ENCODE data around the gene TMEM176B. TPM values are rescaled to one million over a fixed set of nuclear protein-coding genes. Genes with fewer than 3 reads are reported as not detected.

The TMEM176B gene
- total and polyA plus RNA-seq, 2 donors from 2014 or later, result 345 to 542 TPM

DNA sequence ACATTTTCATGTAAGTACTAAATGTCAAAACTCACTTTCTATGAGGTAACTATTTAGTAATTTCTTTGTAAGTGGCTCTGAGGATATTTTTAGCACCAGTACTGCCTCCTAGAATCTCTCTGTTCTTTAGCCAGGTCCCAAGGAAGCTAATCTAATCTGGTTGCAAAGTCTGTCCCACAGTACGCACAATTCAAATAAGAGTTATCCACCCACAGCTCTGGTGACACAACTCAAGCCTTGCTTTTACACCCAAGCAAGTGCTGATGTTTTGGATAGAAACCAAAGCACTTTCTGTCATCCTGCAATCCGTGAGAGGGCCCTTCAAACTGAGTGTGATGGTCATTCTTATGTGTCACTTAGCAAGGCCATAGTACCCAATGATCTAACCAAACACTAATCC, 48.5 kb downstream of the TMEM176B start:
- Histone ChIP-seq H3K4me3 (ENCODE audit: low read length in 3 of 3) (no peak overlapping the region), H3K4me1 (ENCODE audit: control insufficient read depth in 2 of 3, insufficient read depth in 2 of 3, low read depth in 1 of 3, low read length in 3 of 3) (no peaks in the 10 kb centered on the region), H3K27ac (ENCODE audit: low read depth in 2 of 2, low read length in 2 of 2) (no peak overlapping the region), H3K9ac (ENCODE audit: low read length in 3 of 3) (no peak overlapping the region), H3K27me3 (ENCODE audit: control insufficient read depth, insufficient read depth, low read length) (no peaks in the 10 kb centered on the region), H3K36me3 (ENCODE audit: control insufficient read depth in 2 of 3, insufficient read depth in 3 of 3, low read length in 3 of 3) (no peaks in the 10 kb centered on the region), H3K9me3 (ENCODE audit: control insufficient read depth in 2 of 3, insufficient read depth in 1 of 3, low read length in 3 of 3) (no peaks in the 10 kb centered on the region)
- DNase-seq, result no peak
- intact Hi-C loops (cut with DNase I), result no loop called here
- no peak for FAIRE-seq
- TF ChIP-seq, protein P1, sequence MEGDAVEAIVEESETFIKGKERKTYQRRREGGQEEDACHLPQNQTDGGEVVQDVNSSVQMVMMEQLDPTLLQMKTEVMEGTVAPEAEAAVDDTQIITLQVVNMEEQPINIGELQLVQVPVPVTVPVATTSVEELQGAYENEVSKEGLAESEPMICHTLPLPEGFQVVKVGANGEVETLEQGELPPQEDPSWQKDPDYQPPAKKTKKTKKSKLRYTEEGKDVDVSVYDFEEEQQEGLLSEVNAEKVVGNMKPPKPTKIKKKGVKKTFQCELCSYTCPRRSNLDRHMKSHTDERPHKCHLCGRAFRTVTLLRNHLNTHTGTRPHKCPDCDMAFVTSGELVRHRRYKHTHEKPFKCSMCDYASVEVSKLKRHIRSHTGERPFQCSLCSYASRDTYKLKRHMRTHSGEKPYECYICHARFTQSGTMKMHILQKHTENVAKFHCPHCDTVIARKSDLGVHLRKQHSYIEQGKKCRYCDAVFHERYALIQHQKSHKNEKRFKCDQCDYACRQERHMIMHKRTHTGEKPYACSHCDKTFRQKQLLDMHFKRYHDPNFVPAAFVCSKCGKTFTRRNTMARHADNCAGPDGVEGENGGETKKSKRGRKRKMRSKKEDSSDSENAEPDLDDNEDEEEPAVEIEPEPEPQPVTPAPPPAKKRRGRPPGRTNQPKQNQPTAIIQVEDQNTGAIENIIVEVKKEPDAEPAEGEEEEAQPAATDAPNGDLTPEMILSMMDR (IDR thresholded peaks at IDR 0.05; ENCODE audit: borderline replicate concordance, extremely low read depth, insufficient read depth), result no peak

DNA sequence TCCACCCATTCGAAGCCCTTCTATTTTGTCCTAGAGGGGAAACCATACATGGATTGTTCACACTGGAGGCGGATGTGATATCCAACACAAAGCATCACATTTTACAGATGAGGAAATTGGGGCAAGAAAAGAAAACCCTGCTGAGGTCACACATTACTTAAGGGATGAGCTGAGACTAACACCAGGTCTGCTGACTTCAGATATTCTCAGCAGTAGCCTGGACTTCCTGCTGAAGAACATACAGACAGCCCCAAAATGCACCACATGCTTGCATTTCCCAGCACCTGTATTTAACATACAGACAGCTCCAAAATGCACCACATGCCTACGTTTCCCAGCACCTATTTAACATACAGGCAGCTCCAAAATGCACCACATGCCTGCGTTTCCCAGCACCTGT, 51.8 kb downstream of the TMEM176B start:
- no peak for DNase-seq
- FAIRE-seq, result no peak
- Histone ChIP-seq H3K4me1 (ENCODE audit: control insufficient read depth in 2 of 3, insufficient read depth in 2 of 3, low read depth in 1 of 3, low read length in 3 of 3) (no peaks in the 10 kb centered on the region), H3K9me3 (ENCODE audit: control insufficient read depth in 2 of 3, insufficient read depth in 1 of 3, low read length in 3 of 3) (no peaks in the 10 kb centered on the region), H3K36me3 (ENCODE audit: control insufficient read depth in 2 of 3, insufficient read depth in 3 of 3, low read length in 3 of 3) (no peaks in the 10 kb centered on the region), H3K9ac (ENCODE audit: low read length in 3 of 3) (no peak overlapping the region), H3K27me3 (ENCODE audit: control insufficient read depth, insufficient read depth, low read length) (no peaks in the 10 kb centered on the region), H3K4me3 (ENCODE audit: low read length in 3 of 3) (no peak overlapping the region), H3K27ac (ENCODE audit: low read depth in 2 of 2, low read length in 2 of 2) (no peak overlapping the region)
- TF ChIP-seq, protein P1 (IDR thresholded peaks at IDR 0.05; ENCODE audit: borderline replicate concordance, extremely low read depth, insufficient read depth), result no peak
- intact Hi-C loops (cut with DNase I), result no loop called here

DNA sequence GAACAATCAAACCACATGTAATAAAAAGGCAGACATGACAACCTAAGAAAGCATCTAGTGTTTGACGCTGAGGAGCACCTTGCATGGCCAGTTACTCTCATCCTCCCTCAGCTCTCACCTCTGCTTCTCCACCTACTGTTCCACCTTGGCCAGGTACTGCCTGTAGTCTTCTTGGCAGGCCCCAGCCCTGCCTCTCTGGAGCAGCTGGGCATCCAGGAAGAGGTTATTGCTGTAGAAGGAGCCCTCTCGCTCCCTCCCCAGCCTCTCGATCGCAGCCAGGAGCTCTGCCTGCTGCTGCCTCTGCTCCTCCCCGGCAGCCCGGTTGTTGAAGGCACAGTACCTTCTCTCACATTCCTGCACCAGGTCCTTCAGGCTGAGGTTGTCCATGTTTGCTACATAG, 53.2 kb downstream of the TMEM176B start:
- FAIRE-seq, result no peak
- Histone ChIP-seq H3K4me1 (ENCODE audit: control insufficient read depth in 2 of 3, insufficient read depth in 2 of 3, low read depth in 1 of 3, low read length in 3 of 3) (peaks cover 0 to 4% (median 0%) of the 10 kb centered on the region in 3 donors), H3K9me3 (ENCODE audit: control insufficient read depth in 2 of 3, insufficient read depth in 1 of 3, low read length in 3 of 3) (no peaks in the 10 kb centered on the region), H3K36me3 (ENCODE audit: control insufficient read depth in 2 of 3, insufficient read depth in 3 of 3, low read length in 3 of 3) (no peaks in the 10 kb centered on the region), H3K27me3 (ENCODE audit: control insufficient read depth, insufficient read depth, low read length) (no peaks in the 10 kb centered on the region), H3K4me3 (ENCODE audit: low read length in 3 of 3) (no peak overlapping the region), H3K27ac (ENCODE audit: low read depth in 2 of 2, low read length in 2 of 2) (no peak overlapping the region), H3K9ac (ENCODE audit: low read length in 3 of 3) (no peak overlapping the region)
- no peak for DNase-seq
- TF ChIP-seq, protein P1 (IDR thresholded peaks at IDR 0.05; ENCODE audit: borderline replicate concordance, extremely low read depth, insufficient read depth), result no peak
- intact Hi-C loops (cut with DNase I), result no loop called here

DNA sequence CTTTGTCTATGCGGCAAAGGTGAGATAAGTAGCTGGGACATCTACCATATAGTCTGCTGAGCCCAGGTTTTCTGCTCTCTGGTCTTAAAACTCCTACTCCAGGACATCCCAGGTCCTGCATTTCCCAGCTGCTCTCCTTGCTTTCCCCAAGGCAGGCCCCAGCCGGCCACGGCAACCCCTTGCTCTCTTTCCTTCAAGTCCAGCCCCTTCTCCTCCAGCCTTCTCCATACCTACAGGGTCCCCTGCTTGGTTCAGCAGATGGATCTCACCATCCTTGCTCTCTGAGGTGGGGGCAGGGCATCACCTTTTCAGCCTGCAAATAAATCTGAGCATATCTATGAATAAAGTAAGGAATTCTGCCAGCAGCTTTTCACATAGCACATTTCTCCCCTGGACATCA, 54.3 kb downstream of the TMEM176B start:
- Histone ChIP-seq H3K4me3 (ENCODE audit: low read length in 3 of 3) (no peak overlapping the region), H3K9me3 (ENCODE audit: control insufficient read depth in 2 of 3, insufficient read depth in 1 of 3, low read length in 3 of 3) (no peaks in the 10 kb centered on the region), H3K27ac (ENCODE audit: low read depth in 2 of 2, low read length in 2 of 2) (no peak overlapping the region), H3K9ac (ENCODE audit: low read length in 3 of 3) (no peak overlapping the region), H3K27me3 (ENCODE audit: control insufficient read depth, insufficient read depth, low read length) (no peaks in the 10 kb centered on the region), H3K4me1 (ENCODE audit: control insufficient read depth in 2 of 3, insufficient read depth in 2 of 3, low read depth in 1 of 3, low read length in 3 of 3) (peaks cover 0 to 6% (median 0%) of the 10 kb centered on the region in 3 donors), H3K36me3 (ENCODE audit: control insufficient read depth in 2 of 3, insufficient read depth in 3 of 3, low read length in 3 of 3) (peaks cover 0 to 2% (median 0%) of the 10 kb centered on the region in 3 donors)
- DNase-seq, result no peak
- TF ChIP-seq, protein P1 (IDR thresholded peaks at IDR 0.05; ENCODE audit: borderline replicate concordance, extremely low read depth, insufficient read depth), result no peak
- intact Hi-C loops (cut with DNase I), result no loop called here
- FAIRE-seq, result no peak
